Measurements from ENCODE around the gene EDN2.

GRCh38 chr1:41515778-41516167, 31.3 kb upstream of the EDN2 start:
- no peak for TF ChIP-seq POLR2A (IDR thresholded peaks at IDR 0.05)
- TF ChIP-seq, protein P1, sequence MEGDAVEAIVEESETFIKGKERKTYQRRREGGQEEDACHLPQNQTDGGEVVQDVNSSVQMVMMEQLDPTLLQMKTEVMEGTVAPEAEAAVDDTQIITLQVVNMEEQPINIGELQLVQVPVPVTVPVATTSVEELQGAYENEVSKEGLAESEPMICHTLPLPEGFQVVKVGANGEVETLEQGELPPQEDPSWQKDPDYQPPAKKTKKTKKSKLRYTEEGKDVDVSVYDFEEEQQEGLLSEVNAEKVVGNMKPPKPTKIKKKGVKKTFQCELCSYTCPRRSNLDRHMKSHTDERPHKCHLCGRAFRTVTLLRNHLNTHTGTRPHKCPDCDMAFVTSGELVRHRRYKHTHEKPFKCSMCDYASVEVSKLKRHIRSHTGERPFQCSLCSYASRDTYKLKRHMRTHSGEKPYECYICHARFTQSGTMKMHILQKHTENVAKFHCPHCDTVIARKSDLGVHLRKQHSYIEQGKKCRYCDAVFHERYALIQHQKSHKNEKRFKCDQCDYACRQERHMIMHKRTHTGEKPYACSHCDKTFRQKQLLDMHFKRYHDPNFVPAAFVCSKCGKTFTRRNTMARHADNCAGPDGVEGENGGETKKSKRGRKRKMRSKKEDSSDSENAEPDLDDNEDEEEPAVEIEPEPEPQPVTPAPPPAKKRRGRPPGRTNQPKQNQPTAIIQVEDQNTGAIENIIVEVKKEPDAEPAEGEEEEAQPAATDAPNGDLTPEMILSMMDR (IDR thresholded peaks at IDR 0.05): no peak

All from lower leg skin (tissue), 3 donors.